GM21528 (cell line): ENCODE data around the gene BHLHE40.
A peak's percentile ranks its signal among the peaks of the same experiment; 100 is the strongest.

Experiments
- ATAC-seq: cut with Tn5 transposase; IDR thresholded peaks from one replicate; pipeline ENCODE4 v1.9.1; 2021; ENCODE audit warnings: mild to moderate bottlenecking, moderate library complexity; ENCODE audit not compliant: unreplicated experiment, low FRiP score

BHLHE40 gene

DNA sequence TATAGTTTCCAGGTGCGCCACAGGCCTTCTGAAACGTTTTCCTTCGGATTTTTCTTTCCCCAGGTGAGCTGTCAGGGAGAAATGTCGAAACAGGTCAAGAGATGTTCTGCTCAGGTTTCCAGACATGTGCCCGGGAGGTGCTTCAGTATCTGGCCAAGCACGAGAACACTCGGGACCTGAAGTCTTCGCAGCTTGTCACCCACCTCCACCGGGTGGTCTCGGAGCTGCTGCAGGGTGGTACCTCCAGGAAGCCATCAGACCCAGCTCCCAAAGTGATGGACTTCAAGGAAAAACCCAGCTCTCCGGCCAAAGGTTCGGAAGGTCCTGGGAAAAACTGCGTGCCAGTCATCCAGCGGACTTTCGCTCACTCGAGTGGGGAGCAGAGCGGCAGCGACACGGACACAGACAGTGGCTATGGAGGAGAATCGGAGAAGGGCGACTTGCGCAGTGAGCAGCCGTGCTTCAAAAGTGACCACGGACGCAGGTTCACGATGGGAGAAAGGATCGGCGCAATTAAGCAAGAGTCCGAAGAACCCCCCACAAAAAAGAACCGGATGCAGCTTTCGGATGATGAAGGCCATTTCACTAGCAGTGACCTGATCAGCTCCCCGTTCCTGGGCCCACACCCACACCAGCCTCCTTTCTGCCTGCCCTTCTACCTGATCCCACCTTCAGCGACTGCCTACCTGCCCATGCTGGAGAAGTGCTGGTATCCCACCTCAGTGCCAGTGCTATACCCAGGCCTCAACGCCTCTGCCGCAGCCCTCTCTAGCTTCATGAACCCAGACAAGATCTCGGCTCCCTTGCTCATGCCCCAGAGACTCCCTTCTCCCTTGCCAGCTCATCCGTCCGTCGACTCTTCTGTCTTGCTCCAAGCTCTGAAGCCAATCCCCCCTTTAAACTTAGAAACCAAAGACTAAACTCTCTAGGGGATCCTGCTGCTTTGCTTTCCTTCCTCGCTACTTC, 3.8 kb downstream of the BHLHE40 start:
- ATAC-seq = no peak

- peak; percentile 62 for ATAC-seq
Observed at GRCh38 chr3:4983739-4984510, 4.7 kb downstream of the BHLHE40 start.

GRCh38 chr3:4984511-4984864, 5.3 kb downstream of the BHLHE40 start:
- no peak for ATAC-seq

- ATAC-seq = no peak
Observed at GRCh38 chr3:4985330-4986174, 6.3 kb downstream of the BHLHE40 start.

DNA sequence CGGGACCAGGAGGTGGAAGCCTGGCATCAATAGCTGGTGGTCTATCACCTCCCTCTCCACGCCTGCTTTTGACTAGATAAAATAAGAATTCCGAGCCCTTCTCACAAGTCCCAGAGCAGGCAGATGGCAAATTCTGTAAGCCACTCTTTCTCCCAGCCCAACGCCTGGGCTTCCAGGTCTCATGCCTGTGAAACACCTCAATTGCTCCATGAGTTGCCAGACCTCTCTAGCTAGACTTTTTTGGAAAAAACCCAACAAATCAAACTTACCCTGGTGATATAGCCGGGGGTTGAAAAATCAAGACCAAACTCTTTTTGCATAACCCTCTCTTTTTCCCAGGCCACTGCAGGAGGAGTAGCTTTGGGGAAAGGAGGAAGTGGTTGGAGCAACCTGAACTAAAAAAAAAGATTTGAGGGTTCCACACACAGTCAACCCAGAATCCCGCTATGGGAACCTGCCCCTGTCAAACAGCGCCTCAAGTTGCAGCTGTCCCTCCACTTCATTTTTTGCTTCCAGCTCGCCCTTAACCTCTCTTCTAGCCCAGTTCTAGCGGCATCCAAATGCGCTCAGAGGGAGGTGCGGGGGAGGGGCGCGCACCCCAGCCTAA, 7.0 kb downstream of the BHLHE40 start:
- peak; percentile 36 for ATAC-seq

DNA sequence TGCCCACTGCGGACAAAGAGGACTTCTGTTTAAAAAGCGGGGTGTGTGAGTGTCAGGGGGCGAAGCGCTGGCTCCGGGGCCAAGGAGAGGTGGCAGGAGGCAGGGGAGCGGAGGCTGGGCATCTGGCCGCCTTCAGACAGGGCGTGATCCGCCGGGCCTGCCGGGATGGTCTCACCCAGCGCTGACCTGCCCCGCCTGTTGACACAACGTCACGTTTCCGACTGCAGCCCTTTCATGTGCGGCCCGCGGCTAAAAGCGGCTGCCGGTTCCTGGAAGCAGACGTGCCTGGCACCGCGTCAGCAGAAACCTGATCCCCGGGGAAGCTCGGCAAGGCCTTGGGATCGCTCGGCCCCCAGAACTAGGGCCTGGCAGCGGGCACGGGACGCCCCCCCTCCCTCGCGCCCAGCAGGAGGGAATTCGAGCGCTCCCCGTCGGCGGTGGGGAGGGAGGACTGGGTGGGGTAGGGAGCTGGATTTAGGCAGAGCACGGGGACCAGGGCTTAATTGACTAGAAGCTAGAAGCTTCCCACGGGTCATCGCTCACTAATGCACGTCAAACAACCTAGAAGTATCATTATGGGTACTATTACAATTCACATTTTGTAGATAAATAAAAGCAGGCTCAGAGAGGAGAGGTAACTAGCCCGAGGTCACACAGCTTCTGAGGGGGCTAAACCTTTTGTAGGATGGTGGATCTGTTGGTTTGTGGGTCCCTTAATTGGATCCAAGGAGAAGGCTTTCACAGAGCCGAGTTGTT, 7.7 kb downstream of the BHLHE40 start:
- peak; percentile 61 for ATAC-seq

GRCh38 chr3:4987538-4988296, 8.5 kb downstream of the BHLHE40 start:
- no peak for ATAC-seq

- ATAC-seq = no peak
Observed at GRCh38 chr3:4988983-4989834, 10.0 kb downstream of the BHLHE40 start.

GRCh38 chr3:4990069-4990468, 10.8 kb downstream of the BHLHE40 start:
- ATAC-seq = no peak

DNA sequence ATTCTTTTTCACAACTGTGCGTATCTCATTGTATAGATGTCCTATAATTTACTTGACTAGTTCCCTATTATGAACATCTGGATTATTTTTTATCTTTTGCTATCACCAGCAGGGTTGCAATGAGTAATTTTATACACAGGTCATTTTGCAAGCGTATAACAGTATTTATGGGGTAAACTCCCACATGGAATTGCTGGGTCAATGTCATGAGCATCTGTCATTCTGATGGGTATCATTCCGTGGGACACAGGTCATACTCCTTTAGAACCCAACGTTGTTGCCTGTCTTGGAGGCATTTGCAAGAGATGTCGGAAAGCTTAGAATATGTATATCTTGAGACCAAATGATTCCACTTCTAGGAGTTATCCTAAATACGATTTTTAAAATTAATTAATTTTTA, 12.9 kb downstream of the BHLHE40 start:
- no peak for ATAC-seq

- ATAC-seq = no peak
Observed at GRCh38 chr3:4993276-4994143, 14.3 kb downstream of the BHLHE40 start.

DNA sequence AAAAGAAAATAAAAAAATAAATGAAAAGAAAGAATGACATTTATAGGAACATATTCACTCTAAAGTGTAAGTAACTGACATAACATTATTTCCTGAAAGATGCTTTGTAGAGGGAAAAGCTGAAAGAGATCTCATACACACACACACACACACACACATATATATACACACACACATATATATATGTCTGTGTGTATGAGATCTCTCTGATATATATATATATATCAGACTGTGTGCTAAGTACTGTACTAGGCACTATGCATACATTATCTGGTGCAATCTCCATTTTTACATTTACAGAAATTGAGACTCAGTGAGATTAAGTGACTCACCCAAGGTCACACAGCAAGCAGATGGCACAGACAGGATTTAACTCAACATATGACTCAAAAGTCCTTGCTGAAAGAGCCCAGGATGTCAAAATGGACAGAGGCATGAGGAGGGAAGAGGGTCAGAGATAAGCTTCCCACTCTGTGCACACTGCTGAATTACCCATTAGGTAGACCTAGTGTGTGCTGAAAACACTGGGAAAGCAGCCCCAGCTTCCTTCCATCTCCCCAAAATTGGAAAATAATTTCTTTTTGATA, 15.0 kb downstream of the BHLHE40 start:
- no peak for ATAC-seq

- no peak for ATAC-seq
Observed at GRCh38 chr3:4994823-4995499, 15.7 kb downstream of the BHLHE40 start.

- no peak for ATAC-seq
Observed at GRCh38 chr3:4995500-4996053, 16.3 kb downstream of the BHLHE40 start.

- no peak for ATAC-seq
Observed at GRCh38 chr3:4996223-4996765, 17.1 kb downstream of the BHLHE40 start.
